HL-60/S4 treated with retinoic acid at 250 ng/mL for 4 days and 3 days (cell line): ENCODE results near the gene STUB1.
"Not testable (repeated sequence)": the region's sequence is repeated elsewhere in the genome, so short reads cannot be mapped to it uniquely, and the experiment has no call there.

Experiments
- in situ Hi-C: fragments of 300-500 bp; cut with MboI; formaldehyde crosslinking; loops from 2 replicates; pipeline ENCODE4 v1.7.0; 2022; ENCODE audit warnings: low sequenced_read_pairs

The STUB1 gene

GRCh38 chr16:678209-678857 is 1.9 kb upstream of the STUB1 start:
- in situ Hi-C loops = no loop called here

GRCh38 chr16:678858-679813 is 1.1 kb upstream of the STUB1 start:
- in situ Hi-C loops = no loop called here

GRCh38 chr16:680625-680945 is 375 bp downstream of the STUB1 start:
- in situ Hi-C loops = no loop called here

GRCh38 chr16:680967-681745 is 946 bp downstream of the STUB1 start:
- in situ Hi-C loops = no loop called here

- in situ Hi-C loops = no loop called here
These were observed 1.7 kb downstream of the STUB1 start for GRCh38 chr16:681746-682427.

- in situ Hi-C loops = no loop called here
These were observed 2.5 kb downstream of the STUB1 start for GRCh38 chr16:682493-683395.

GRCh38 chr16:683396-684070 is 3.3 kb downstream of the STUB1 start:
- in situ Hi-C loops = no loop called here

- in situ Hi-C loops = no loop called here
These were observed 4.0 kb downstream of the STUB1 start, which contains the start of gene JMJD8 for GRCh38 chr16:684071-684794. JMJD8 (minus strand) TSS chr16:684334; CDS start chr16:684319, 15 bp downstream.

DNA sequence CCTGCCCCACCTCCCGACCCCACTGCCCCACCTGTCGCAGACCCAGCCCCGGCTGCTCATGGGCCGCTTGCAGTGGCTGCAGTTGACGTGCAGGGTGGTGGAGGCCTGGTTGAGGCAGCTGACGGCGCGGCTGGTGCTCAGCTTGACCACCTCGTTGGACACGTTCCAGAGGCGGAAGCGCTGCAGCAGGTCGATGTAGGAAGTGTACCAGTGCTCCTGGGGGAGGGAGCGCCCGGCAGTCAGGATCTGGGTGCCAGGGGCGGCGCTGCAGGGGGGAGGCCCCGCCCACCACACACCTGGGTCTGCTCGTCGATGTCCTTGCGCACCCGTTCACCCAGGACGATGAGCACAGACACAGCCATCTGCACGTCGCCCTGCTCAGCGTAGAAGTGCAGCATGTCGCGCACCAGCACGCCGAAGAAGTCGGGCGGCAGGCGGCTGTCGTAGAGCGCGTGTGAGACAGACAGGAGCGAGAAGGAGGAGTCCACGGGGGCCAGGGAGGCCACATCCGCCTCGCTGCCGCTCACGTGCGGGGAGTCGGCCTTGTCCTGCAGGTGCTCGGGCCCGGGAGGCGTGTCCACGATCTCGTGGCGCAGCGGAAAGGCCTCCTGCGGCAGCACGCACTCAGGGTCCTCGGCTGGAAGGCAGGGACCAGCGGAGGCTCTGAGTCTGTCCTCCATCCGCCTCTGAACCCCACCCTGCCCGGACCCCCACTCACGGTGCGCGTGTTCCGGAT is 4.9 kb downstream of the STUB1 start:
- in situ Hi-C loops = no loop called here

- in situ Hi-C loops = no loop called here
These were observed 5.8 kb downstream of the STUB1 start for GRCh38 chr16:685967-686366.

DNA sequence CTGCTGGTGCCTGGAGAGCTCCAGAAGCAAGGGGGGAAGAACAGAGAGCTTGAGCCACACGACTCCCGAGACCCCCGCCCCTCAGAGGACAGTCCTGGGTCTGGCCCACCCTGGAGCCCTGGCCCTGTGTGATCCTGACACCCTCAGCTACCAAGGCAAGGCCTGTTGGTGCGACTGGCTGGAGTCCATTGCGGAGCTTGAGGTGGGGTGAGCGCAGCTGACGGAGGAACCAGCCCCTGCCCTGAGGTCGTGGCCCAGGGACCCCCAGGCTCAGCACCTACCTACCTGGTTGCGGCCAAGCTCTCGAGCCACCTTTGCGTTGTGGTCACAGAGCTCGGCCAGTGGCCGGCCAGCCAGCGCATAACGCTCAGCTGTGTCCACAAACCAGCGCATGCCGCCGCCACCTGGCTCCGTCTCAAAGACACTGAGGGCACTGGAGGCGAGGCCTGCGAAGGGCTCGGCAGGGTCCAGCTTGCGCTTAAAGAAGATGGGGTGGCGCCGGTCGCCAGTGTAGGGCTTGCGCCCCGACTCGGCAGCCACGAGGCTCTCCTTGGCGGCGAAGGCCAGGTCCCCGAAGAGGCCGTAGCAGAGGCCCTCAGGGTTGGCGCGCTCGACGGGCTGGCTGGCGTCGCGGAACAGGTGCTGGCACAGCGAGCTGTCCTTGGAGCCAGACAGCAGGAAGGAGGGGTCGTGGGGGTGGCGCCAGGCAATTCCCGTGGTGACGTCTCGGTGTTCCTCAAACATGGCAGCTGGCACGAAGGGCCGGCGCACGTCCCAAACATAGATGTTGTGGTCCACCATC is 6.5 kb downstream of the STUB1 start:
- in situ Hi-C loops = no loop called here

- in situ Hi-C loops = no loop called here
These were observed 7.3 kb downstream of the STUB1 start for GRCh38 chr16:687499-687898.

GRCh38 chr16:689175-689897 is 9.1 kb downstream of the STUB1 start:
- in situ Hi-C loops = no loop called here

GRCh38 chr16:691242-691641 is 11.0 kb downstream of the STUB1 start:
- in situ Hi-C loops = not testable (repeated sequence)

DNA sequence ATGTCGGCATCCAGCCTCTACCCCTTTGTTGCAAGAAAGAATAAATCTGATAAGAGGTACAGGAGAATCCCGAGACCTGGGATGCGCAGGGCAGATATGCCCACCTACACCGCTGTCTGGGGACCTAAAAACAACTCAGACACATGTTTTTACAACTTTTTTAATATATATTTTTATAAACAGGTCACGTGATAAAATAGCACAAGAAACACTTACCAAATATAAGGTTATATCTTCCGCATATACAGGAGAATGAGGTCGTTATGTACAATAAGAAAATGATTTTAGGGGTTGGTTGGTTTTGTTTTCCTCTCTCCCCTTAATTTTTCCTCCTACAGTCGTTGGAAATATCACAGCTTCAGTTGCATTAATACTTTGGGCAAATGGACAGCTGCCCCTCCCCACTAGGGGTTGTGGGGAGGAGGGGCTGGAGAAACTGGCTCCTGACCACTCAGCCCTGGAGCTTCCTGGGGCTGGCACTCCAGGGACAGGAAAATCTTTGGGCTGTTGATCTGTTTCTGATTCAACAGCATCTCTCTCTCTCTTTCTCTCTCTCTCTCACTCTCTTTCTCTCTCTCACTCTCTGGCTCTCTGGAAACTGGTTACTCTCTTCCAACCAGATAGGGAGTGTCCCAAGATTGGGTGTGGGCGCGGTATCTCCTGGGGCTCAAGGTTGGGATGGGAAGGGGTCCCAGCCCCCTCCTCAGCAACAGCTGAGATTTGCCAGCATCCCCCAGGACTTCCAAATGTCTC is 12.3 kb downstream of the STUB1 start:
- in situ Hi-C loops = no loop called here

DNA sequence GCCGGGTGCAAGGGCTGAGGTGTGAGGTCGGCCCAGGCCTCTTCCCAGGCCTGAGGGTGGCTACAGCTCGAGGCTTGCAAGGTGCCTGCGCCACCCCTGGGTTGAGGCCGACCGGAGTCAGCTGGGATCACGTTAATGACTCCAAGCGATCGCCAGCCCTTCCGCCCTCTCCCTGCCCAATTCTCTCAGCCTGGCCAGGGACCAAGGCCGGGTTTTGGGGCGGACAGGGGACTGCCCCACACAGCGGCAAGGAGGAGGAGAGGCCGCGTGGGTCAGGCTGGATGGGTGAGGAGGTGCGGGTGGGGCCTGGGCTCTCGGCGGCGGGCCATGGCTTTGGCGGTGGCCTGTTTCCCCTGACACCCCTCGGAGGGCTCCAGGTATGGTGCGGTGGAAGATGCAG is 13.2 kb downstream of the STUB1 start:
- in situ Hi-C loops = no loop called here
